CD4-positive, alpha-beta T cell treated with Interleukin-2 at 100 ng/mL for 4 hours (primary cell): ENCODE data around the gene CELF2.
A peak's percentile ranks its signal among the peaks of the same experiment; 100 is the strongest.
"Not testable (repeated sequence)": the region's sequence is repeated elsewhere in the genome, so short reads cannot be mapped to it uniquely, and the experiment has no call there.

Experiments used
- DNase-seq: peaks from one replicate; pipeline ENCODE4 v3.0.0-alpha.2; 2020; ENCODE audit warnings: low spot score

The CELF2 gene

GRCh38 chr10:11097686-11098085, 80.0 kb downstream of the CELF2 start:
- no peak for DNase-seq

- no peak for DNase-seq
These were observed 81.0 kb downstream of the CELF2 start for GRCh38 chr10:11098666-11099065.

GRCh38 chr10:11104772-11105675, 87.4 kb downstream of the CELF2 start:
- peak; percentile 23 for DNase-seq

- DNase-seq = no peak
These were observed 88.0 kb downstream of the CELF2 start for GRCh38 chr10:11105676-11106004.

DNA sequence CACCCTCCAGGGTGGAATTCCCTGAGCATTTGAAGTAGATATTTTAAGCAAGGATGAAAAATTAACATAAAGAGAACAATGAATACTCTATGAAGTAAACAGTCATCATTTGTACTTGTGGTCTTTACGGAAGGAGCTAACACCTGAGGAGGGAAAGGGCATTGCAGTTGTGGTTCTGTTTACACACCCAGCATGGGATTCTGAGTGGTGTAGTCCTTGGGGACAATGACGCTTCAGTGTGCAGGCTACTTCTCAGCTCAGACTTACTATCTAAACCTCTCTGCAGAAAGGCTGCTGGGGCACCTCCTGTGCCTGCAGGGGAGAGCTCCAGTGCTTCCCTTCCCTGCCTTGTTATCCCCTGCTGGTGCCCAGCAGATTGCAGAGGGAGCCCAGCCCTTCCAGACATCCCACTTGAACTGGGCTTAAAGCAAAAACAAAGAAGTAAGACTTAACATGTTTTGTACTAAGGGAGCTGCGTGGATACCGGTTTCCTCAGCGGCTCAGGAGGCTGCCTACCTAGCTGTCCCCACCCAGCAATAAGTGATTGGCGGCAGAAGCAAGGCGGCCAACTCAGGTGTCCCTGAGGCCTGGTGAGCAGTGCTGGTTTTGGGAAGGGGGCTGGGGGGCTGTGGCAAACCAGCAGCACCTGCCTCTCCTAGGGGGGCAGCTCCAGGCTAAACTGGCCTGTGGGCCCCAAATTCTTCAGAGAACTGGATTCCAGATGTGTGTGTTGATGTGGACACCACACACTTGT, 89.1 kb downstream of the CELF2 start:
- DNase-seq = no peak

- no peak for DNase-seq
These were observed 90.3 kb downstream of the CELF2 start for GRCh38 chr10:11107948-11108347.

GRCh38 chr10:11108356-11108755, 90.7 kb downstream of the CELF2 start:
- no peak for DNase-seq

GRCh38 chr10:11109590-11109989, 91.9 kb downstream of the CELF2 start:
- DNase-seq = no peak

DNA sequence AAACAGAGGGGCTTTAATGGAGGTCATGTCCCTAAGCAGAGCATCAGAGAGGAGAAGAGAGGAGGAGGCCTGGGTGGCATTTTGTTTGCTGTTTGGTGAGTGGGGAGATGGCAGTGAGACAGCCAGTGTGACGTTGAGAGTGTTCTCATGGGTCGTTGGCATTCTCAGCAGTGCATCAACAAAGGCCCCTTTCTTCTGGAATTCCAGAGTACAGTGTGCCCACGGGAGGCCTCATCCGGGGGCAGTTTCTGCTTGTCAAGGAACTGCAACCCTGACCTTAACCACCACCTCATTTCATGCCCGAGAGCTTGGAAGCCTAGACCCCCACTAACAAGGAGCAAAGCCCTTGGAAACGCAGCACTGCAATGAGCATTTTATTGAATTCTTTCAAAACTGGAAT, 92.9 kb downstream of the CELF2 start:
- DNase-seq = no peak

DNA sequence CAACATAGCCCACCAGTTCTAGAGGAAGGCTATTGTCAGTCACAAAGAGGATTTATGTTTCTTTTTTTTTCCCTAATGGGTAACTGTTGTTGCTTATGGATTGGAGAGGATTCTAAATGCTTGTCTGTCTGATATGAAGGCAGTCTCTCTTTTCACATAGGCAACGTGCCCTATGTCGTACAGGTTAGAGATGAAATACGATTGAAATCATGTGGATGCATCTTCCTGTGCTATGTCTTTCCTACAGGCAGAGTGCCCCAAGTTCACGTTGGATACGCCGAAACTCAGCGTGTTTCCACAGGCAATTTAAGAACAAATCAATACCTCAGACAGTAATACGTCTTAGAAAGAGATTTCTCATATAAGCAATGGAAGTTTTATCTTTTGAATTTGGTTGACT, 93.8 kb downstream of the CELF2 start:
- DNase-seq = no peak

DNA sequence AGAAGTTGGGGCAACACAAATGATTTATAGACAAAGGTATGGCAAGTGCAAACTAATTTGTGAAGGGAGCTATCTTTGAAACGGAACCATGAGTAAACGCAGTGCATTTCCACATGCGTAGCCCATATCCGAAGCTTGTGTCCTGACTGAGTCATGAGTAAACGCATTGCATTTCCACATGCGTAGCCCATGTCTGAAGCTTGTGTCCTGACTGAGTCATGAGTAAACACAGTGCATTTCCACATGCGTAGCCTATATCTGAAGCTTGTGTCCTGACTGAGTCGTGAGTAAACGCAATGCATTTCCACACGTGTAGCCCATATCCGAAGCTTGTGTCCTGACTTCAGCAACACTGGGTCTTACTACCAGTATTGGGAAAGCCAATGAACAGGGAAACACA, 95.0 kb downstream of the CELF2 start:
- no peak for DNase-seq

DNA sequence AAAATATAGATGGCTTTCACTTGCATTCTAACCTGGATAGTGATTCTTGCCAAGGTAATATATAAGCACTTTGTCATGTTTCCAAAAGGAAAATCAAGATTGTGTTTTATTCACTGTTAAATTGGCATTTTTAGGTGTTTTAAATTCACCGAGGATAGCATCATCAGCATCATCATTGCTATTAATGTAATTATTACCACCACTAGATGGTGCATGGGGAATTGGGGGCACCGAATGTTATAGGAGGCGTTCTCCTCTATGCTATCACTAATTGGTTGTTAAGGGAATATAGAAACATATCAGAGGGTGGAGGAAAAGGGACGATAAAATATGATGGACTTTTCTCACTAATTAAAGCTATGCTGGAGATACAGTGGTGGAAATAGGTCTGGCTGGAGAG, 95.5 kb downstream of the CELF2 start:
- peak; percentile 77 for DNase-seq

DNA sequence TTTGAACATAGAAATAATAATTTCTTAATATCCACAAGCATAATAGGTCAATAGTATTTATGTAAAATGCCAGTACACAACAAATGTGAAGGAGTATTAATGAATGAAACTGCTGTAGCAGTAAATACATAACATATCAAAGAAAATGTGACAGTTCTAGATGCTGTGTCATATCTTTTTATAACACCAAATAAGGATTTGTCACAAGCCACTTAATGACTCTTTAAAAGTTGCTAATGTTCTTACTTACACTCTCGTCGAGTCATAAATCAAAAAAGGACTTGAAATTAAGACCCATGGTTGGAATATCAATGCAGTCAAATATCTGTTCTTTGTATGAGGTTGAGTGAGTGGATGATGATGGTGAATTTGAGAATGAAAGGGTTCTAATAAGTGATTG, 96.6 kb downstream of the CELF2 start:
- no peak for DNase-seq

- no peak for DNase-seq
These were observed 97.7 kb downstream of the CELF2 start for GRCh38 chr10:11115337-11115736.

GRCh38 chr10:11116361-11116760, 98.7 kb downstream of the CELF2 start:
- no peak for DNase-seq

- DNase-seq = no peak
These were observed 99.1 kb downstream of the CELF2 start for GRCh38 chr10:11116817-11117216.

DNA sequence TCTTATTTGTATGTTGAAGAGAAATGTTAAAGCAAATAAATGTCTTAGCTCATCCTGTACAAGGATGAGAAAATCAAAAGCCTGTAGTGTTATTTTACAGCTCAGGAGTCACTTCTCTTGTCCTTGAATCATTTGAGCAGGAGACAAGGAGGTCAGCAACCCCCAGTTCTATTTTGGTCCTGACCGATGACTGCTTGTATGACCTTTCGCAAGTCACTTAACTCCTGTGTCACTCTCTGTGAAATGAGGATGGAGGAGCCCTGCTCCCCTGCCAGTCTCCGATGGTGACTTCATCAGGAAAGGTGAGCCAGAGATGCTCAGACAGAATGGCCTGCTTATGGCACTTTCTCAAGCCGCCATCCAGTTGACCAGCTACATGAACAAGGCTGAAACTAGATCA, 101.0 kb downstream of the CELF2 start:
- no peak for DNase-seq

- no peak for DNase-seq
These were observed 102.2 kb downstream of the CELF2 start for GRCh38 chr10:11119843-11120242.

- DNase-seq = no peak
These were observed 103.0 kb downstream of the CELF2 start for GRCh38 chr10:11120711-11121110.

- DNase-seq = not testable (repeated sequence)
These were observed 106.2 kb downstream of the CELF2 start for GRCh38 chr10:11123892-11124291.

GRCh38 chr10:11125004-11125403, 107.3 kb downstream of the CELF2 start:
- no peak for DNase-seq

DNA sequence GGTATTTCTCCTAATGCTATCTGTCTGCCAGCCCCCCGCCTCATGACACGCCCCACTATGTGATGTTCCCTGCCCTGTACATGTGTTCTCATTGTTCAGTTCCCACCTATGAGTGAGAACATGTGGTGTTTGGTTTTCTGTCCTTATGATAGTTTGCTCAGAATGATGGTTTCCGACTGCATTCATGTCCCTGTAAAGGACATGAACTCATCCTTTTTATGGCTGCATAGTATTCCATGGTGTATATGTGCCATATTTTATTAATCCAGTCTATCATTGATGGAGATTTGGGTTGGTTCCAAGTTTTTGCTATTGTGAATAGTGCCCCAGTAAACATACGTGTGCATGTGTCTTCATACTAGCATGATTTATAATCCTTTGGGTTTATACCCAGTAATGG, 109.3 kb downstream of the CELF2 start:
- DNase-seq = not testable (repeated sequence)

DNA sequence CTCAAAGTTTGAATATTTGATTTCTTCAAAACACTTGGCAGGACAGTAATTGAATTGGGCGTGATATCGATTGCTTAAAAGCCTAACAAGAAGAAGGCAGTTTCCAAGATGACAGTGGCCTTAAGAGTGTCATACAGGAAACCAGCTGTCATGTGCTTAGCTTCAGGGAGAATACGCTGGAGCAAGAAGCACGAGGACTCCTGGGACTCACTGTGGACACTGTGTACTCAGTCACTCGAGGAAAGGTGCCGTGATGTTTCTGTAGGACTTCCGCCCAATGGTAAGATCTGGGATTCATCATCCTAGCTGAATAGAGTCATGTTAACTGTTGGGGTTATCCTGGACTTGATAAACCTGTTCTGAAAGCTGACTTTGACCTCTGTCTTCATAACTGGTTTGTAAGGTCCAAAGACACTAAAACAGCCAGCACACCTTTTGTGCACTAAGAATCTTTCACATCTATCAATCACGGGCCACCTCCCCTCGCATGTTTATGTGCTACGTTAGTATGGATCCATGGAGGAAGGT, 113.5 kb downstream of the CELF2 start:
- DNase-seq = no peak
